IMR-90 (cell line): ENCODE data around the gene UBE2J1. TPM values are rescaled to one million over a fixed set of nuclear protein-coding genes. Genes with fewer than 3 reads are reported as not detected.

Experiments used
- ATAC-seq: fragments of 200-7000 bp; cut with Tn5 transposase; 2 replicates; pipeline ENCODE4 v1.9.1; 2020; ENCODE audit warnings: low read depth, mild to moderate bottlenecking, moderate library complexity
- BruUV-seq: library from RNA; stranded (reverse); fragments of 400-500 nt; replicated peaks from 2 replicates; lab custom pipeline; 2021; lab: Mats Ljungman, UMichigan
- CTCF ChIA-PET: fragments of 300-600 bp; formaldehyde crosslinking; extraction: SDS; loops from one replicate; lab custom pipeline; 2021; ENCODE audit warnings: antibody characterized with exemption; lab: Yijun Ruan, JAX
- POLR2A ChIA-PET: fragments of 300-600 bp; sonication (Branson Sonifier 250); formaldehyde crosslinking; loops from one replicate; lab custom pipeline; 2022; ENCODE audit warnings: antibody characterized with exemption; ENCODE audit not compliant: unreplicated experiment; lab: Charles Lee
- DNase-seq: peaks from one replicate; pipeline ENCODE4 v3.0.0; 2013
- H2AFZ ChIP-seq: replicated peaks from 2 replicates; pipeline ENCODE3; 2013; ENCODE audit warnings: low read length, mild to moderate bottlenecking; ENCODE audit not compliant: poor library complexity
- H2AK5ac ChIP-seq: 2 replicates; pipeline ENCODE4 v1.6.1; 2013; ENCODE audit warnings: low read depth, low read length, inconsistent platforms
- H2AK9ac ChIP-seq: replicated peaks from 2 replicates; pipeline ENCODE3; 2013; ENCODE audit warnings: mild to moderate bottlenecking, low read depth, low read length, moderate library complexity; ENCODE audit not compliant: poor library complexity
- H2BK120ac ChIP-seq: 2 replicates; pipeline ENCODE4 v1.6.1; 2013; ENCODE audit warnings: low read depth, low read length, inconsistent platforms
- H2BK15ac ChIP-seq: 3 replicates; pipeline ENCODE4 v1.6.1; 2013; ENCODE audit warnings: low read depth, low read length, inconsistent platforms
- H2BK20ac ChIP-seq: 2 replicates; pipeline ENCODE4 v1.6.1; 2013; ENCODE audit warnings: low read depth, mild to moderate bottlenecking, inconsistent platforms, low read length, moderate library complexity
- H2BK5ac ChIP-seq: 2 replicates; pipeline ENCODE4 v1.6.1; 2013; ENCODE audit warnings: mild to moderate bottlenecking, low read depth, low read length, inconsistent platforms; ENCODE audit not compliant: poor library complexity, severe bottlenecking
- H3K14ac ChIP-seq: replicated peaks from 2 replicates; pipeline ENCODE4 v1.6.1; 2013; ENCODE audit warnings: low read depth, low read length, inconsistent platforms
- H3K18ac ChIP-seq: 2 replicates; pipeline ENCODE4 v1.6.1; 2013; ENCODE audit warnings: low read depth, low read length, control low read depth
- H3K23ac ChIP-seq: 2 replicates; pipeline ENCODE4 v1.6.1; 2013; ENCODE audit warnings: low read depth, low read length, inconsistent platforms
- H3K27ac ChIP-seq: 2 replicates; pipeline ENCODE4 v1.5.1; 2013; ENCODE audit warnings: mild to moderate bottlenecking, control low read depth, low read length; ENCODE audit not compliant: insufficient read depth
- H3K27me3 ChIP-seq: 2 replicates; pipeline ENCODE4 v1.6.1; 2013; ENCODE audit warnings: low read length; ENCODE audit not compliant: control insufficient read depth, insufficient read depth
- H3K36me3 ChIP-seq: 2 replicates; pipeline ENCODE4 v1.6.1; 2013; ENCODE audit warnings: low read length, mixed read lengths; ENCODE audit not compliant: control insufficient read depth, insufficient read depth
- H3K4ac ChIP-seq: 2 replicates; pipeline ENCODE4 v1.6.1; 2013; ENCODE audit warnings: low read depth, low read length, inconsistent platforms
- H3K4me1 ChIP-seq: 2 replicates; pipeline ENCODE4 v1.6.1; 2013; ENCODE audit warnings: low read length, mixed read lengths; ENCODE audit not compliant: control insufficient read depth, insufficient read depth
- H3K4me2 ChIP-seq: 2 replicates; pipeline ENCODE4 v1.6.1; 2013; ENCODE audit warnings: low read depth, mild to moderate bottlenecking, control low read depth, low read length, moderate library complexity
- H3K4me3 ChIP-seq: 2 replicates; pipeline ENCODE4 v1.5.1; 2013; ENCODE audit warnings: low read depth, mild to moderate bottlenecking, control low read depth, low read length, moderate library complexity; ENCODE audit not compliant: insufficient read depth
- H3K56ac ChIP-seq: 2 replicates; pipeline ENCODE4 v1.6.1; 2013; ENCODE audit warnings: low read length, inconsistent platforms; ENCODE audit not compliant: insufficient read depth; ENCODE audit errors: extremely low read depth
- H3K79me1 ChIP-seq, 2 experiments: 2 replicates each; pipeline ENCODE4 v1.6.1; 2013; ENCODE audit warnings: low read length in 2 of 2, inconsistent platforms in 1 of 2, low read depth in 1 of 2
- H3K9ac ChIP-seq: 2 replicates; pipeline ENCODE4 v1.6.1; 2013; ENCODE audit warnings: low read depth, low read length, control low read depth
- H3K9me1 ChIP-seq: 2 replicates; pipeline ENCODE4 v1.6.1; 2013; ENCODE audit warnings: low read length, inconsistent platforms; ENCODE audit not compliant: insufficient read depth
- H3K9me3 ChIP-seq: 2 replicates; pipeline ENCODE4 v1.6.1; 2013; ENCODE audit warnings: low read length; ENCODE audit not compliant: control insufficient read depth, insufficient read depth
- H4K20me1 ChIP-seq: 2 replicates; pipeline ENCODE4 v1.6.1; 2013; ENCODE audit warnings: low read length, inconsistent platforms; ENCODE audit not compliant: insufficient read depth
- H4K5ac ChIP-seq: 2 replicates; pipeline ENCODE4 v1.6.1; 2013; ENCODE audit warnings: mild to moderate bottlenecking, low read depth, low read length, control low read depth
- H4K8ac ChIP-seq, 2 experiments: 2 replicates each; pipeline ENCODE4 v1.6.1; 2013; ENCODE audit warnings: low read depth in 2 of 2, low read length in 2 of 2, control low read depth in 1 of 2, inconsistent platforms in 1 of 2
- H4K91ac ChIP-seq: 2 replicates; pipeline ENCODE4 v1.6.1; 2013; ENCODE audit warnings: low read depth, low read length, inconsistent platforms; ENCODE audit not compliant: insufficient read depth
- MAZ ChIP-seq: IDR thresholded peaks from 2 replicates; pipeline ENCODE4 v1.6.1; 2012; ENCODE audit warnings: low read depth, mild to moderate bottlenecking, low read length, improper control_type of control experiment, moderate library complexity, borderline replicate concordance
- MXI1 ChIP-seq: IDR thresholded peaks from 2 replicates; pipeline ENCODE4 v1.6.1; 2012; ENCODE audit warnings: low read depth, mild to moderate bottlenecking, low read length, moderate library complexity, borderline replicate concordance
- NFE2L2 ChIP-seq: fragments of 150-350 bp; IDR thresholded peaks from 2 replicates; pipeline ENCODE4 v1.6.1; 2016; ENCODE audit warnings: low read depth, mild to moderate bottlenecking, low read length
- POLR2A ChIP-seq: IDR thresholded peaks from 2 replicates; pipeline ENCODE4 v1.6.1; 2012; ENCODE audit warnings: mild to moderate bottlenecking, low read depth, low read length
- RAD21 ChIP-seq: IDR thresholded peaks from 2 replicates; pipeline ENCODE4 v1.6.1; 2012; ENCODE audit warnings: low read length, improper control_type of control experiment
- RFX5 ChIP-seq: IDR thresholded peaks from 2 replicates; pipeline ENCODE4 v1.8.0; 2012; ENCODE audit warnings: low read depth, mild to moderate bottlenecking, low read length, moderate library complexity
- SMC3 ChIP-seq: fragments of 150-350 bp; IDR thresholded peaks from 2 replicates; pipeline ENCODE4 v1.6.1; 2016; ENCODE audit warnings: low read depth, mild to moderate bottlenecking, antibody characterized with exemption, low read length, moderate library complexity
- WGBS, 2 experiments: methylation state at CpG; one replicate each; pipeline versions ENCODE4 v1.1.5 to v1.1.7; 2013; ENCODE audit warnings: missing lambda C conversion rate in 2 of 2; ENCODE audit not compliant: insufficient read length in 1 of 2; ENCODE audit errors: extremely low coverage in 2 of 2; 5-methylcytosine and 5-hydroxymethylcytosine counted together
- dilution Hi-C: fragments of 300-500 bp; cut with HindIII; formaldehyde crosslinking; loops from one replicate; pipeline ENCODE4 v1.14.3; 2018; ENCODE audit warnings: low sequenced_read_pairs; ENCODE audit not compliant: unreplicated experiment
- in situ Hi-C: fragments of 300-500 bp; cut with MboI; formaldehyde crosslinking; loops from 3 replicates; pipeline ENCODE4 v1.14.3; 2019; ENCODE audit warnings: low sequenced_read_pairs, inconsistent platforms, mixed read lengths
- intact Hi-C: fragments of 100-400 bp; cut with micrococcal nuclease; formaldehyde crosslinking; loops from 2 replicates; pipeline ENCODE4 v1.10.0; 2022
- polyA plus RNA-seq, 3 experiments: library from polyadenylated mRNA; depleted of rRNA; stranded (reverse); fragments of >200 nt; gene quantifications; 2 replicates each; pipeline ENCODE4 v1.2.3, GENCODE V29; 2012; ENCODE audit warnings: low replicate concordance in 1 of 3
- total RNA-seq: library from RNA; depleted of rRNA; stranded (reverse); fragments of >200 nt; gene quantifications from 2 replicates; pipeline ENCODE4 v1.2.3, GENCODE V29; 2012
- TF ChIP-seq, protein P1 (sequence below): conservative IDR thresholded peaks from 2 replicates; pipeline ENCODE4 v1.5.1; 2012; ENCODE audit warnings: mild to moderate bottlenecking, low read depth, low read length, improper control_type of control experiment
- TF ChIP-seq, protein P2 (sequence below): fragments of 150-350 bp; IDR thresholded peaks from 2 replicates; pipeline ENCODE4 v1.6.1; 2017; ENCODE audit warnings: mild to moderate bottlenecking, antibody characterized with exemption, low read length, low read depth

UBE2J1 gene
- total and polyA plus RNA-seq, 2 of the 4 experiments (the other 2 are of a cell fraction) = 20.9 to 35.3 TPM

DNA sequence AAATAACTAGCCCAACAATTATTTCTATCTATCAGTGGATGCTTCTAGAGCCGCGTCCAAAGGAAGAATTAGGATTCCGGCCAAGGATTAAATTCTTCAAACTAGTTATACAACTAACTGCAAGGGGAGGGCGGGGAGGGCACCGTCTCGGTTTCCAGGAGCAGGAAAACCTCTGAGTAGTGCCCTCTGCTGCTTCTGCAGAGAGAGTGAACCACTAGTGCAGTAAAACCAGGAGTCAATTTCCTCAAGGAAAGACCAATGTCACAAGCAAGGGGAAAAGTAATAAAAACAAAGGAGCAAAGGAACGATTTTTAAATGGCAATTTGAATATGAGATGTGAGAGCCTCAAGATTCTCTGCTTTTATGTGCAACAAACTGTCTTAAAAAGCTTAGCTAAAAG is 16.5 kb upstream of the UBE2J1 start:
- intact Hi-C loops (loop anchor here (1.0 to 5.0 kb wide), 4 partner anchors 58 to 386 kb away; no protein-coding TSS in a partner anchor), in situ Hi-C loops (loop anchor here (25.0 kb wide), 2 partner anchors 232 to 382 kb away; partner anchors contain the start of gene PM20D2), dilution Hi-C loops (no loop called here)
- Histone ChIP-seq H3K9ac (no peak overlapping the region), H3K4me2 (no peak overlapping the region), H2BK20ac (no peak overlapping the region), H3K56ac (no peak overlapping the region), H4K91ac (no peak overlapping the region), H3K36me3 (no peaks in the 10 kb centered on the region), H4K8ac (no peak overlapping the region), H3K9me3 (no peaks in the 10 kb centered on the region), H3K18ac (no peak overlapping the region), H2BK15ac (no peak overlapping the region), H3K14ac (no peak overlapping the region), H4K20me1 (no peaks in the 10 kb centered on the region), H2AK5ac (no peak overlapping the region), H3K9me1 (no peaks in the 10 kb centered on the region), H3K4ac (no peak overlapping the region), H3K27ac (no peak overlapping the region), H2AFZ (no peak overlapping the region), H2BK5ac (no peak overlapping the region), H4K5ac (no peak overlapping the region), H3K4me1 (no peaks in the 10 kb centered on the region), H2AK9ac (no peak overlapping the region), H3K27me3 (0 out of 2 replicates have a peak, but pooled peaks cover 3% of the 10 kb centered on the region), H3K23ac (no peak overlapping the region), H2BK120ac (no peak overlapping the region), H3K79me1 (no peaks in the 10 kb centered on the region), H3K4me3 (no peak overlapping the region)
- no CpG with 5 or more reads among the region's 7 CpGs for WGBS, 2 experiments
- ATAC-seq (peak; percentile 82), DNase-seq (peak; percentile 46)
- BruUV-seq = no TSS peak
- POLR2A ChIA-PET = no interaction called here
- CTCF ChIA-PET = interaction anchor here (1.4 to 1.9 kb wide), 2 partner anchors 57 to 248 kb away, joined by 6 read pairs; no protein-coding TSS in a partner anchor
- TF ChIP-seq MXI1 (no peak), RAD21 (peak; percentile 29), POLR2A (no peak), SMC3 (peak; percentile 44), MAZ (no peak), RFX5 (no peak), NFE2L2 (no peak)
- TF ChIP-seq, protein P1, sequence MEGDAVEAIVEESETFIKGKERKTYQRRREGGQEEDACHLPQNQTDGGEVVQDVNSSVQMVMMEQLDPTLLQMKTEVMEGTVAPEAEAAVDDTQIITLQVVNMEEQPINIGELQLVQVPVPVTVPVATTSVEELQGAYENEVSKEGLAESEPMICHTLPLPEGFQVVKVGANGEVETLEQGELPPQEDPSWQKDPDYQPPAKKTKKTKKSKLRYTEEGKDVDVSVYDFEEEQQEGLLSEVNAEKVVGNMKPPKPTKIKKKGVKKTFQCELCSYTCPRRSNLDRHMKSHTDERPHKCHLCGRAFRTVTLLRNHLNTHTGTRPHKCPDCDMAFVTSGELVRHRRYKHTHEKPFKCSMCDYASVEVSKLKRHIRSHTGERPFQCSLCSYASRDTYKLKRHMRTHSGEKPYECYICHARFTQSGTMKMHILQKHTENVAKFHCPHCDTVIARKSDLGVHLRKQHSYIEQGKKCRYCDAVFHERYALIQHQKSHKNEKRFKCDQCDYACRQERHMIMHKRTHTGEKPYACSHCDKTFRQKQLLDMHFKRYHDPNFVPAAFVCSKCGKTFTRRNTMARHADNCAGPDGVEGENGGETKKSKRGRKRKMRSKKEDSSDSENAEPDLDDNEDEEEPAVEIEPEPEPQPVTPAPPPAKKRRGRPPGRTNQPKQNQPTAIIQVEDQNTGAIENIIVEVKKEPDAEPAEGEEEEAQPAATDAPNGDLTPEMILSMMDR = peak; percentile 43
- TF ChIP-seq, protein P2, sequence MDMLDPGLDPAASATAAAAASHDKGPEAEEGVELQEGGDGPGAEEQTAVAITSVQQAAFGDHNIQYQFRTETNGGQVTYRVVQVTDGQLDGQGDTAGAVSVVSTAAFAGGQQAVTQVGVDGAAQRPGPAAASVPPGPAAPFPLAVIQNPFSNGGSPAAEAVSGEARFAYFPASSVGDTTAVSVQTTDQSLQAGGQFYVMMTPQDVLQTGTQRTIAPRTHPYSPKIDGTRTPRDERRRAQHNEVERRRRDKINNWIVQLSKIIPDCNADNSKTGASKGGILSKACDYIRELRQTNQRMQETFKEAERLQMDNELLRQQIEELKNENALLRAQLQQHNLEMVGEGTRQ = no peak
